Measurements from ENCODE around the gene EGFL8.

The EGFL8 gene

GRCh38 chr6:32146287-32146686, 18.1 kb upstream of the EGFL8 start:
- no peak for DNase-seq (ENCODE audit: low read depth in 3 of 3, low spot score in 1 of 3)

- DNase-seq (ENCODE audit: low read depth in 3 of 3, low spot score in 1 of 3) = no peak
Observed at GRCh38 chr6:32146687-32147086, 17.7 kb upstream of the EGFL8 start.

- no peak for DNase-seq (ENCODE audit: low read depth in 3 of 3, low spot score in 1 of 3)
Observed at GRCh38 chr6:32147401-32148132, 16.8 kb upstream of the EGFL8 start.

GRCh38 chr6:32148289-32149091, 15.9 kb upstream of the EGFL8 start:
- peak; percentile 16 to 64 (median 36) for DNase-seq (ENCODE audit: low read depth in 3 of 3, low spot score in 1 of 3)

- DNase-seq (ENCODE audit: low read depth in 3 of 3, low spot score in 1 of 3) = no peak
Observed at GRCh38 chr6:32149092-32149755, 15.2 kb upstream of the EGFL8 start.

GRCh38 chr6:32149932-32150870, 14.2 kb upstream of the EGFL8 start:
- no peak for DNase-seq (ENCODE audit: low read depth in 3 of 3, low spot score in 1 of 3)

GRCh38 chr6:32151181-32151862, 13.1 kb upstream of the EGFL8 start:
- no peak for DNase-seq (ENCODE audit: low read depth in 3 of 3, low spot score in 1 of 3)

- no peak for DNase-seq (ENCODE audit: low read depth in 3 of 3, low spot score in 1 of 3)
Observed at GRCh38 chr6:32151863-32152768, 12.3 kb upstream of the EGFL8 start, which contains the start of gene PRRT1. TSS of gene PRRT1 (minus strand) at chr6:32151939. CDS start at chr6:32151827, 112 bp downstream.

- DNase-seq (ENCODE audit: low read depth in 3 of 3, low spot score in 1 of 3) = no peak
Observed at GRCh38 chr6:32152769-32153563, 11.4 kb upstream of the EGFL8 start.

- peak; percentile 37 to 47 (median 42) for DNase-seq (ENCODE audit: low read depth in 3 of 3, low spot score in 1 of 3)
Observed at GRCh38 chr6:32153564-32154513, 10.6 kb upstream of the EGFL8 start, which contains the start of gene PPT2. TSS of gene PPT2 (plus strand) at chr6:32154141. CDS start at chr6:32154595, 454 bp downstream.

GRCh38 chr6:32154514-32155161, 9.8 kb upstream of the EGFL8 start:
- DNase-seq (ENCODE audit: low read depth in 3 of 3, low spot score in 1 of 3) = peak in 2 of 3 donors; percentile 19 to 35

GRCh38 chr6:32156891-32157290, 7.5 kb upstream of the EGFL8 start:
- no peak for DNase-seq (ENCODE audit: low read depth in 3 of 3, low spot score in 1 of 3)

- DNase-seq (ENCODE audit: low read depth in 3 of 3, low spot score in 1 of 3) = no peak
Observed at GRCh38 chr6:32158052-32158451, 6.3 kb upstream of the EGFL8 start.

- DNase-seq (ENCODE audit: low read depth in 3 of 3, low spot score in 1 of 3) = no peak
Observed at GRCh38 chr6:32163559-32164258, 686 bp upstream of the EGFL8 start.

- no peak for DNase-seq (ENCODE audit: low read depth in 3 of 3, low spot score in 1 of 3)
Observed at GRCh38 chr6:32166411-32167061, 2.1 kb downstream of the EGFL8 start.

All from stimulated activated CD4-positive, alpha-beta T cell treated with anti-CD3 and anti-CD28 coated beads, TNF-alpha, amount 100 ng/mL, for 1 hour (primary cell).